D721Med (cell line): ENCODE data around the gene SH2D4B.

Experiments used
- DNase-seq: peaks from one replicate; pipeline ENCODE4 v3.0.0; 2011; ENCODE audit warnings: low spot score; ENCODE audit not compliant: insufficient read length
- FAIRE-seq: peaks from 2 replicates; lab custom pipeline; 2011; peaks lifted over from hg19 to GRCh38; lab: Jason Lieb, UNC
- CTCF ChIP-seq: IDR thresholded peaks from 2 replicates; pipeline ENCODE4 v1.5.1; 2012; ENCODE audit warnings: mild to moderate bottlenecking, control low read depth; ENCODE audit not compliant: insufficient read depth; ENCODE audit errors: missing control alignments

SH2D4B gene

GRCh38 chr10:80583685-80584084 is 46.0 kb downstream of the SH2D4B start:
- DNase-seq (no peak), FAIRE-seq (no peak)
- no peak for TF ChIP-seq CTCF

- no peak for DNase-seq
- FAIRE-seq = no peak
- TF ChIP-seq CTCF = no peak
Observed at GRCh38 chr10:80585812-80586211, 48.1 kb downstream of the SH2D4B start.

DNA sequence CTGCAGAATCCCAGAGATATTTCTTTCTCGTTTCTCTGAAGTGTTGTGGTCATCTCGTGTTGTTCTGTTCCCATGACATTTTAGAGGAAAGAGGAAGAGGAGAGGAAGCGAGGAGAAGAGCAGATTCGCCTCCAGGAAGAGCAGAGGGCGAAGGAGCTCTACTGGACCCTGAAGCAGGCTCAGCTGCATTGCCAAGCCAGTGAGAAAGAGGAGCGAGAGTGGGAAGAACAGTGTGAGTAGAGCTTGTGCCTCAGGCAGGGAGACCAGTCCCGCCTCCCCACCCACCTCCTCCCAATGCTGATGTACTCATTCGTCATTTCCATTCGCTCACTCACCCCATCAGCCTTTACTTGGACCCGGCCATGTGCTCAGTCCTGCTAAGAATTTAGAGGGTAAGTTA is 50.8 kb downstream of the SH2D4B start:
- TF ChIP-seq CTCF = no peak
- FAIRE-seq (no peak), DNase-seq (no peak)

DNA sequence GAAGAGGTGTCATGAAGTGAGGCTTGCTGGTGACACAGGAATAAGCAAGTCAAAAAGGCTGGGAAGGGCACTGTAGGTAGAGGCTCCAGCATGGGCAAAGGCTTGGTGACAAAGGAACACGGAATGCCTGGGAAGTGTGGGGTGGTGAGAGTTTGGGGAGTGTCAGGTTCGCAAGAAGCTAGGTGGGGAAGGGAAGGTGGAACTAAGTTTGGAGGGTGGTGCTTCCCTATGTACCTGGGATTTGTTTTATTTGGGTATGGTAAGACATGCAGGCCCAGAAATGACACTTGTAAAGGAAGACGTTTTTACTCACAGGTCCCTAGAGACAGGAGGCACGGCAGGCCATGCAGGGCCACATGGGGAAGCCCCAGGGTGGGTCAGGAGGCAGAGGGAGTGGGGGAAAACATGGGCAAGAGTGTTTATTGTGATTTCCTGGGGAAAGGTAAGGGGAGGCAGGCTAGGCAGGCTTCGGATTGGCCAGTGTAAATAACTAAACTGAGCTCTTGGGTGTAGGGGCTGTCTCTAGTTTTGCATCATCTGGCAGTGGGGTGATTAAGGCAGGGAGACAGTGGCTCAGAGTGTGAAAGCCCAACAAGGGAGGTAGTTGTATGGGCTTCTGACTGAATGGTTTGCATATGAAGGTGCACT is 52.1 kb downstream of the SH2D4B start:
- DNase-seq (no peak), FAIRE-seq (no peak)
- TF ChIP-seq CTCF = no peak

- no peak for DNase-seq
- TF ChIP-seq CTCF = no peak
- FAIRE-seq = no peak
Observed at GRCh38 chr10:80590585-80591125, 53.0 kb downstream of the SH2D4B start.

- DNase-seq (no peak), FAIRE-seq (no peak)
- TF ChIP-seq CTCF = peak; percentile 51
Observed at GRCh38 chr10:80596391-80597257, 58.9 kb downstream of the SH2D4B start.
